SK-N-MC (cell line): ENCODE results near the gene LHFPL5.

Source experiments
- EZH2 ChIP-seq: fragments of 200-600 bp; sonication (generic); IDR thresholded peaks from one replicate; pipeline ENCODE4 v1.6.1; 2017; ENCODE audit warnings: antibody characterized with exemption
- FOXP2 ChIP-seq: optimal IDR thresholded peaks from 2 replicates; pipeline ENCODE3; 2011; ENCODE audit warnings: mild to moderate bottlenecking, moderate library complexity; ENCODE audit not compliant: insufficient read depth; ENCODE audit errors: extremely low read length, control extremely low read depth

GRCh38 chr6:35804996-35805736, at the start of gene LHFPL5:
- TF ChIP-seq EZH2, result no peak
- TF ChIP-seq FOXP2, result no peak
